Ishikawa (cell line): Measurements from ENCODE around the gene ANKRD44.

ENCODE experiments used
- EP300 ChIP-seq: IDR thresholded peaks from 2 replicates; pipeline ENCODE4 v1.6.1; 2012; ENCODE audit warnings: borderline replicate concordance
- REST ChIP-seq: IDR thresholded peaks from 2 replicates; pipeline ENCODE4 v1.6.1; 2012; ENCODE audit warnings: low read depth, mild to moderate bottlenecking
- TAF1 ChIP-seq: IDR thresholded peaks from 2 replicates; pipeline ENCODE4 v1.6.1; 2012; ENCODE audit warnings: low read depth, mild to moderate bottlenecking
- TEAD4 ChIP-seq: IDR thresholded peaks from 2 replicates; pipeline ENCODE4 v1.6.1; 2012
- TF ChIP-seq, protein P1 (sequence below): IDR thresholded peaks from 2 replicates; pipeline ENCODE4 v1.6.1; 2012

DNA sequence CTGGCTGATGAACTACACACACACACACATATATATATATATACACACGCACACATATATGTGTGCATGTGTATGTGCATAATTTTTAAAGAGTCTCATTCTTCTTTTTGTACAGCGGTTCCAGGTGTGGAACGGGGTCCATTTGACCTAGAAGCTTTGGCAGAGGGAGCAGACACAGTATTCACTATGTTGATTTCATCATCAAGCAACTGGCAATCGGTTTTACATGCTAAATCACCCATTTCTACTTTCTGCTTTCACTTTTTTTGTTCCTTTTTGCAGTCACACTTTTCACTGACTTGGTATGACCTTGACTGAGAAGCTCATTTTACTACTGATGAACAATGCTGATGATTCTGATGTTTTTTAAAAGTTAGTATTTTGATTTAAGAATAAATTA is 321.1 kb downstream of the ANKRD44 start:
- no peak for TF ChIP-seq REST
- no peak for TF ChIP-seq EP300
- TF ChIP-seq, protein P1, sequence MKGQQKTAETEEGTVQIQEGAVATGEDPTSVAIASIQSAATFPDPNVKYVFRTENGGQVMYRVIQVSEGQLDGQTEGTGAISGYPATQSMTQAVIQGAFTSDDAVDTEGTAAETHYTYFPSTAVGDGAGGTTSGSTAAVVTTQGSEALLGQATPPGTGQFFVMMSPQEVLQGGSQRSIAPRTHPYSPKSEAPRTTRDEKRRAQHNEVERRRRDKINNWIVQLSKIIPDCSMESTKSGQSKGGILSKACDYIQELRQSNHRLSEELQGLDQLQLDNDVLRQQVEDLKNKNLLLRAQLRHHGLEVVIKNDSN: no peak
- no peak for TF ChIP-seq TEAD4
- no peak for TF ChIP-seq TAF1
